ENCODE measurements around the gene PIK3CG. TPM values are rescaled to one million over a fixed set of nuclear protein-coding genes. Genes with fewer than 3 reads are reported as not detected.
"Not testable (repeated sequence)": the region's sequence is repeated elsewhere in the genome, so short reads cannot be mapped to it uniquely, and the experiment has no call there.

The PIK3CG gene
- total RNA-seq: 10 to 100 TPM; 12.7 to 19.7 (median 18.4) TPM

DNA sequence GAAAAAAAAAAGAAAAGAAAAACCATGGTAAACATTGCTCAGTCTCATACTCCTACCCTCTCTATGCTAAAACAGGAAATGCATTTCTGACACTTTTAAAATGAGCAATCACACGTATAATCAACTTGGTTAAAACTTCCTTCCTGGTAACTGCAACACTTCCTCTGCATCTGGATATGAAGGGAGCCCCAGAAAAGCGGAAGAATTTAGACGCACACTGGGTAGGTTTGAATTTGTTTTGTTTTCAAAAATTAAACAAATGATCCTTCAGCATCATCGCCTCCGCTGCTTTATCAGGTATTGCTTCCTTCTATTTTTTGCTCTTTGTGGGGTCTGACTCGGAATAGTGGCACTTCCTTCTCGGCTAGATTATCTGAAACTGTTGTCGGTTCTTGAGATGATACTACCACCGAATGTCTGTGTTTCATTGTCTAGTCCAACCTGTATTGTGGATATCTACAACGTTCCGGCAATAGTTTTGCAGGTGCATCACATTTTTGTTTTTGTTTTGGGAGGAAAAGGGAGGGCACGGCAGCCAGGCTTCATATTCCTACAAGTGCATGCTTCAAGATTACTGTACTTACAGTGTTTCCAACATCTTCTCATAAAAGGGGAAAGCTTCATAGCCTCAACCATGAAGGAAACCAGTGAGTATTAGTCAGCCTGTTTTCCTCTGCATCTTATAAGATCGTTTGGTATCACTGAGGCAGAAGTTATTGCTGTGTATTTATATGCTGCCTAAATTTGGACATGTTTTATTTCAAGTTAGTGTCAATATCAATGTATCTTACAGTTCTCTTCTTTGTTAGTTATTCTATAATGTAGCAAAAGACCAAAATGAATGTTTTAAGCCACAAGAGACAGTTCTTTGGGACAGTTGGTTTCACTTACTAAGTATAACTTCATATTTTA lies at the start of gene PIK3CG:
TSS of gene PIK3CG (plus strand) at position 153 of the 912 bp plus-strand sequence. CDS start 2,280 bp downstream, outside the sequence.
- ATAC-seq (peak; percentile 82 to 83), DNase-seq (no peak)
- Mint-ChIP-seq H3K4me1 (ENCODE audit: low read depth) (peaks cover 86% of the 10 kb centered on the region), H3K9me3 (no peaks in the 10 kb centered on the region), H3K36me3 (ENCODE audit: insufficient read depth) (peaks cover 32% of the 10 kb centered on the region), H3K27me3 (ENCODE audit: low read depth) (no peaks in the 10 kb centered on the region), H3K4me3 (peak within 1 kb of the TSS; percentile 92)

GRCh38 chr7:106817098-106817497 lies 48.0 kb upstream of the PIK3CG start:
- Mint-ChIP-seq H3K36me3 (ENCODE audit: insufficient read depth) (no peaks in the 10 kb centered on the region), H3K4me3 (no peak overlapping the region), H3K27me3 (ENCODE audit: low read depth) (no peaks in the 10 kb centered on the region), H3K4me1 (ENCODE audit: low read depth) (peaks cover 1% of the 10 kb centered on the region), H3K9me3 (no peaks in the 10 kb centered on the region)
- DNase-seq (no peak), ATAC-seq (no peak)

DNA sequence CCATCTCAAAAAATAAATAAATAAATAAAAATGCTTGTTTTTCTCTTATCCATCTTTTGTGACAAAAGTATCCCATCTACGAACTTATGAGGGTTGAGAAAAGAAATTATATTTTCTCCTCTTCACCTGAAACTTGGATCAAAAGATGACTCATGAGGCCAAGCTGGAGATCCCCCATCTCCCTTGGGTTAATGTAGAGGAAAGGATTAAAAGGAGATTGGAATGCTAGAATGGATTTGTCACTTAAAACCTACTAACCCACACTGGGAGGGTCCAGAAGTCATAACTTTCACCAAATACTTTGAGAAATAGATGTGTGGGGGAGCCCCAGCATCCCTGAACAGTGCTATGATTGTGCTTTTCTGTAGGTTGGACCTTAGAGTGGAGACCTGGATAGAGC lies 46.3 kb upstream of the PIK3CG start:
- no peak for ATAC-seq
- no peaks in the 10 kb centered on the region for H3K4me1 Mint-ChIP-seq (ENCODE audit: low read depth)
- no peaks in the 10 kb centered on the region for H3K36me3 Mint-ChIP-seq (ENCODE audit: insufficient read depth)
- no peak overlapping the region for H3K4me3 Mint-ChIP-seq
- no peaks in the 10 kb centered on the region for H3K9me3 Mint-ChIP-seq
- no peak for DNase-seq
- no peaks in the 10 kb centered on the region for H3K27me3 Mint-ChIP-seq (ENCODE audit: low read depth)

DNA sequence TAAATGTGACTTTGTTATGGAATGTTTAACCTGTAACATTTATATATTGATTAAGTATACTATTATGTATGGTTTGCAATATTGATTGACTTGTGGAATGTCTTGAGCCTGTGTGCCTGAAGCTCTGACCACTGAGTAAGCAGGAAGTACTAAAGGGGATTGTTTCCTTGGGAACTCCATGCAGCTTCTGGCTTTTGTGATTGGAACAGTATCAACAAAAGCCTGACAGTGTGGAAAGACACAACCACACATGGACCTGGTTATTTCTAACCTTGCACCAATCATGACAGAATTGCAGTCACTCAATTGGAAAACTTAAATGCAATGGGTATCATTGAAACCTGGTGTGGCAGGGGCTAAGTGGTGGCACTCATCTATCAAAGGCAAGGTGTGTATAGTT lies 45.5 kb upstream of the PIK3CG start:
- H3K4me1 Mint-ChIP-seq (ENCODE audit: low read depth): no peaks in the 10 kb centered on the region
- no peaks in the 10 kb centered on the region for H3K9me3 Mint-ChIP-seq
- no peaks in the 10 kb centered on the region for H3K27me3 Mint-ChIP-seq (ENCODE audit: low read depth)
- H3K4me3 Mint-ChIP-seq: no peak overlapping the region
- ATAC-seq: no peak
- no peaks in the 10 kb centered on the region for H3K36me3 Mint-ChIP-seq (ENCODE audit: insufficient read depth)
- no peak for DNase-seq

DNA sequence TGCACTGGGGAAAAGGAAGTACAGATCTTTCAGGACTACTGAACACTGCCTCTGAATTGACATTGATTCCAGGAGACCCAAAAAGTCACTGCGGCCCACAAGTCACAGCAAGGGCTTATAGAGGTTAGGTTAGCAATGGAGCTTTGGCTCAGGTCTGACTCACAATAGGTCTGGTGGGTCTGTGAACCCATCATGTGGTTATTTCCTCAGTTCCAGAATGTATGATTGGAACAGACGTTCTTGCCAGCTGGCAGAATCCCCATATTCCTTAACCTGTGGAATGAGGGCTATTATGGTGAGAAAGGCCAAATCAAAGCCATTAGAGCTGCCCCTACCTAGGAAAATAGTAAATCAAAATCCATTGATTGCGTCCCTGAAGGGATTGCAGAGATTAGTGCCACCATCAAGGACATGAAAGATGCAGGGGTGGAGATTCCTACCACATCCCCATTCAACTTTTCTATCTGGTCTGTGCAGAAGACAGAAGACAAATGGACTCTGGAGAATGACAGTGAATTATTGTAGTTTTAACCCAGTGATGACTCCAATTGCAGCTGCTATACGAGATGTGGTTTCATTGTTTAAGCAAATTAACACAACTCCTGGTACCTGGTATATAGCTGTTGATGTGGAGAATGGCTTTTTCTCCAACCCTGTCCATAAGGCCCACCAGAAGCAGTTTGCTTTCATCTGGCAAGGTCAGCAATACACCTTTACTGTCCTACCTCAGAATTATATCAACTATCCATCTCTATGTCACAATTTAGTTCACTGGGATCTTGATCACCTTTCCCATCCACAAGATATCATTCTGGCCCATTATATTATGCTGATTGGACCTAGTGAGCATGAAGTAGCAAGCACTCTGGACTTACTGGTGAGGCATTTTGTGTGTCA lies 44.5 kb upstream of the PIK3CG start:
- H3K9me3 Mint-ChIP-seq: no peaks in the 10 kb centered on the region

GRCh38 chr7:106823631-106824030 lies 41.5 kb upstream of the PIK3CG start:
- DNase-seq (no peak), ATAC-seq (no peak)
- no peaks in the 10 kb centered on the region for H3K36me3 Mint-ChIP-seq (ENCODE audit: insufficient read depth)
- H3K9me3 Mint-ChIP-seq: no peaks in the 10 kb centered on the region
- no peaks in the 10 kb centered on the region for H3K4me1 Mint-ChIP-seq (ENCODE audit: low read depth)
- no peaks in the 10 kb centered on the region for H3K27me3 Mint-ChIP-seq (ENCODE audit: low read depth)
- no peak overlapping the region for H3K4me3 Mint-ChIP-seq

More for the DNA sequence above, 44.5 kb upstream of the PIK3CG start:
- DNase-seq (no peak), ATAC-seq (no peak)
- H3K36me3 Mint-ChIP-seq (ENCODE audit: insufficient read depth): no peaks in the 10 kb centered on the region
- H3K27me3 Mint-ChIP-seq (ENCODE audit: low read depth): no peaks in the 10 kb centered on the region
- no peak overlapping the region for H3K4me3 Mint-ChIP-seq
- no peaks in the 10 kb centered on the region for H3K4me1 Mint-ChIP-seq (ENCODE audit: low read depth)

GRCh38 chr7:106824458-106824857 lies 40.6 kb upstream of the PIK3CG start:
- Mint-ChIP-seq H3K27me3 (ENCODE audit: low read depth) (no peaks in the 10 kb centered on the region), H3K36me3 (ENCODE audit: insufficient read depth) (no peaks in the 10 kb centered on the region), H3K4me1 (ENCODE audit: low read depth) (no peaks in the 10 kb centered on the region), H3K9me3 (peaks cover under 1% of the 10 kb centered on the region), H3K4me3 (no peak overlapping the region)
- no peak for ATAC-seq
- no peak for DNase-seq

DNA sequence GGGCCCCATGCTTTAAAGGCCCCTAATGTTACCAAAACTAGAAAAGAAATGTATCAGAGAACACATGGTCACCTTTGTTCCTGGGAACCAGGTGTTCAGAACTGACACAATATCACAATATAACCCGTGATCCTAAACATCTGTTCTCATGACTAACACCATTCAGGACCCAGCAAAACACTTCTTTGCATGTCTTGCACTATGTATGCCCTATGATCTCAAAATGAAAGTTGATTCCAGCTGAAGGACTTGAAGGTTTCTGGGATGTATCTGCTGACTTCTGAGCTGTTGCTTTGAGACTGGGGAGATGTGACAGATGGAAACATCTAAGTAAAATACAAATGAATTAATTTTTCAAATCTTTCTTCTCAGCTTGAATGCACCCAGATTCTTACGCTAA lies 37.5 kb upstream of the PIK3CG start:
- H3K27me3 Mint-ChIP-seq (ENCODE audit: low read depth): no peaks in the 10 kb centered on the region
- H3K4me1 Mint-ChIP-seq (ENCODE audit: low read depth): no peaks in the 10 kb centered on the region
- H3K9me3 Mint-ChIP-seq: peaks cover 11% of the 10 kb centered on the region
- no peak for DNase-seq
- ATAC-seq: no peak
- no peaks in the 10 kb centered on the region for H3K36me3 Mint-ChIP-seq (ENCODE audit: insufficient read depth)
- H3K4me3 Mint-ChIP-seq: no peak overlapping the region

DNA sequence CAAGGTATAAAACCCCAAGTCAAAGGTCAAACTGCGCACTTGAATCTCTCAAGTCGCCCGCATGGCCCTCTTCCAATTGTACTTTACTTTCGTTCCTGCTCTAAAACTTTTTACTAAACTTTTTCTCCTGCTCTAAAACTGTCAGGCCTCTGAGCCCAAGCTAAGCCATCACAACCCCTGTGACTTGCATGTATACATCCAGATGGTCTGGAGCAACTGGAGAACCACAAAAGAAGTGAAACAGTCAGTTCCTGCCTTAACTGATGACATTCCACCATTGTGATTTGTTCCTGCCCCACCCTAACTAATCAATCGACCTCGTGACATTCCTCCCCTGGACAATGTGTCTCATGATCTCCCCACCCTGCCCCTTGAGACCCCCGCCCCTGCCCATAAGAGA lies 35.6 kb upstream of the PIK3CG start:
- ATAC-seq (no peak), DNase-seq (no peak)
- Mint-ChIP-seq H3K27me3 (ENCODE audit: low read depth) (no peaks in the 10 kb centered on the region), H3K4me1 (ENCODE audit: low read depth) (no peaks in the 10 kb centered on the region), H3K4me3 (no peak overlapping the region), H3K36me3 (ENCODE audit: insufficient read depth) (no peaks in the 10 kb centered on the region), H3K9me3 (peaks cover 11% of the 10 kb centered on the region)

- not testable (repeated sequence) for H3K4me3 Mint-ChIP-seq; DNase-seq; ATAC-seq; H3K4me1 Mint-ChIP-seq (ENCODE audit: low read depth); H3K36me3 Mint-ChIP-seq (ENCODE audit: insufficient read depth); H3K27me3 Mint-ChIP-seq (ENCODE audit: low read depth)
- H3K9me3 Mint-ChIP-seq: peaks cover 11% of the 10 kb centered on the region
These were observed 34.2 kb upstream of the PIK3CG start for GRCh38 chr7:106830896-106831295.

- H3K4me3 Mint-ChIP-seq: no peak overlapping the region
- ATAC-seq (no peak), DNase-seq (no peak)
- no peaks in the 10 kb centered on the region for H3K36me3 Mint-ChIP-seq (ENCODE audit: insufficient read depth)
- no peaks in the 10 kb centered on the region for H3K27me3 Mint-ChIP-seq (ENCODE audit: low read depth)
- no peaks in the 10 kb centered on the region for H3K9me3 Mint-ChIP-seq
- peaks cover 3% of the 10 kb centered on the region for H3K4me1 Mint-ChIP-seq (ENCODE audit: low read depth)
These were observed 28.3 kb upstream of the PIK3CG start for GRCh38 chr7:106836816-106837215.

DNA sequence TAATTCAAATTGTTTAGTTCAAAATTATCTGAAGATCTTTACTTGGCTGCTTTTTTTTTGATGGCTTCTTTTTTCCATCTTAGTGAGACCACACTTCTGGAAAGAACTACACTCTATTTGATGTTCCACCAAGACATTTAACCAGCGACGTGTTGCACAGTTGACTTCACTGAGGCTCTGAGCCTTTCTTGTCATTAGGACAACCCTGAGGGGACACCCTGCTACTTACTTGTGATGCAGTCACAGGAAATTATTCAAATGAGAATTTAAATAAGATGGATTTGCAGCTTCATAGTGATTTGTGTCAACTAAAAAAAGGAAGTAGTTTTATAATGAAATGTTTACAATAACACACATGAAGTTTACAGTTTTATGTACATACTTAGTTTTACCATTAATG lies 25.6 kb upstream of the PIK3CG start:
- no peaks in the 10 kb centered on the region for H3K27me3 Mint-ChIP-seq (ENCODE audit: low read depth)
- no peaks in the 10 kb centered on the region for H3K36me3 Mint-ChIP-seq (ENCODE audit: insufficient read depth)
- no peaks in the 10 kb centered on the region for H3K9me3 Mint-ChIP-seq
- no peak overlapping the region for H3K4me3 Mint-ChIP-seq
- peaks cover 3% of the 10 kb centered on the region for H3K4me1 Mint-ChIP-seq (ENCODE audit: low read depth)
- DNase-seq (no peak), ATAC-seq (no peak)

GRCh38 chr7:106840342-106840741 lies 24.7 kb upstream of the PIK3CG start:
- H3K36me3 Mint-ChIP-seq (ENCODE audit: insufficient read depth): no peaks in the 10 kb centered on the region
- H3K4me1 Mint-ChIP-seq (ENCODE audit: low read depth): peaks cover 3% of the 10 kb centered on the region
- no peaks in the 10 kb centered on the region for H3K27me3 Mint-ChIP-seq (ENCODE audit: low read depth)
- no peaks in the 10 kb centered on the region for H3K9me3 Mint-ChIP-seq
- H3K4me3 Mint-ChIP-seq: no peak overlapping the region
- ATAC-seq: no peak
- no peak for DNase-seq

DNA sequence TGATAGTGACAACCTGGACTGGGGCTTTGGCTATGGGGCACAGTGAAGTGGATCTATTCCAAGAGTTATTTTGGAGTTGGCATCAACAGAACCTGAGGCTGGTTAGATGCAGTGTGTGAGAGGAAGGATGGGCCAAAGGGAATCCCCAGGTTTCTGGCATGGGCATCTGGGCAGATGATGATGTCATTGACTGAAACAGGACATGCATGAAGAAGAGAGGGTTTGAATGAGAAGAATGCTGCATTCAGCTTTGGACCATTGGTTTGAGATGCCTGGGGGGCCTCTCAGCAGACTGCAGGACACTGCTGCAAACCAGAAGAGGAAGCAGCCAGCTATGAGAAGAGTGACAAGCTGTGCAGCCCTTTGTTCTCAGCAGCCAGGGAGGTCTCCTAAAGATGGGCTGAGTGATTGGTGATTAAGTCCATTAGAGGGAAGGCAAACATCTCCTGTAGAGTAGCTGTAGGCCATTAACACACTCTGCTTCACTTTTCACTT lies 23.1 kb upstream of the PIK3CG start:
- H3K27me3 Mint-ChIP-seq (ENCODE audit: low read depth): no peaks in the 10 kb centered on the region
- no peak for ATAC-seq
- H3K36me3 Mint-ChIP-seq (ENCODE audit: insufficient read depth): no peaks in the 10 kb centered on the region
- H3K9me3 Mint-ChIP-seq: no peaks in the 10 kb centered on the region
- DNase-seq: no peak
- peaks cover 3% of the 10 kb centered on the region for H3K4me1 Mint-ChIP-seq (ENCODE audit: low read depth)
- H3K4me3 Mint-ChIP-seq: no peak overlapping the region
